Effector memory CD4-positive, alpha-beta T cell (primary cell): Measurements from ENCODE around the gene DBF4B.
"Not testable (repeated sequence)": the region's sequence is repeated elsewhere in the genome, so short reads cannot be mapped to it uniquely, and the experiment has no call there.

ENCODE experiments used
- DNase-seq, 3 donors: peaks; one replicate each; pipeline ENCODE4 v3.0.0-alpha.2; 2020
- H3K27ac ChIP-seq: 2 replicates; pipeline ENCODE4 v1.7.0; 2013; ENCODE audit warnings: mild to moderate bottlenecking, low read length, moderate library complexity; ENCODE audit not compliant: insufficient read depth, poor library complexity, severe bottlenecking
- H3K27me3 ChIP-seq: replicated peaks from 2 replicates; pipeline ENCODE4 v1.7.0; 2013; ENCODE audit warnings: mild to moderate bottlenecking, low read length; ENCODE audit not compliant: insufficient read depth, control insufficient read depth, poor library complexity, severe bottlenecking
- H3K36me3 ChIP-seq: 2 replicates; pipeline ENCODE4 v1.7.0; 2013; ENCODE audit warnings: mild to moderate bottlenecking, low read length, moderate library complexity; ENCODE audit not compliant: control insufficient read depth, insufficient read depth
- H3K4me1 ChIP-seq: 2 replicates; pipeline ENCODE4 v1.7.0; 2013; ENCODE audit warnings: low read length, mild to moderate bottlenecking; ENCODE audit not compliant: control insufficient read depth, insufficient read depth, poor library complexity, severe bottlenecking
- H3K4me3 ChIP-seq: 2 replicates; pipeline ENCODE4 v1.7.0; 2013; ENCODE audit warnings: low read length, low read depth, mild to moderate bottlenecking; ENCODE audit not compliant: insufficient read depth, poor library complexity, severe bottlenecking
- H3K9me3 ChIP-seq: 2 replicates; pipeline ENCODE4 v1.7.0; 2013; ENCODE audit warnings: mild to moderate bottlenecking, low read length, moderate library complexity; ENCODE audit not compliant: control insufficient read depth

Gene DBF4B

GRCh38 chr17:44722254-44722653 is 13.8 kb downstream of the DBF4B start:
- Histone ChIP-seq H3K27ac (no peak overlapping the region), H3K4me1 (no peaks in the 10 kb centered on the region), H3K9me3 (no peaks in the 10 kb centered on the region), H3K4me3 (no peak overlapping the region), H3K36me3 (peaks cover 4% of the 10 kb centered on the region), H3K27me3 (no peaks in the 10 kb centered on the region)
- no peak for DNase-seq

- H3K27me3 ChIP-seq, H3K27ac ChIP-seq, H3K9me3 ChIP-seq, H3K4me1 ChIP-seq, H3K4me3 ChIP-seq, H3K36me3 ChIP-seq, DNase-seq: not testable (repeated sequence)
Measured at GRCh38 chr17:44726121-44726520, 17.7 kb downstream of the DBF4B start.

- Histone ChIP-seq H3K27ac (no peak overlapping the region), H3K36me3 (peaks cover 5% of the 10 kb centered on the region)
Measured at GRCh38 chr17:44733753-44734152, 25.3 kb downstream of the DBF4B start.

GRCh38 chr17:44734272-44734671 is 25.8 kb downstream of the DBF4B start:
- peaks cover 5% of the 10 kb centered on the region for H3K36me3 ChIP-seq
- no peak overlapping the region for H3K27ac ChIP-seq
- DNase-seq = no peak
- H3K4me1 ChIP-seq = no peaks in the 10 kb centered on the region
- H3K27me3 ChIP-seq = no peaks in the 10 kb centered on the region
- no peak overlapping the region for H3K4me3 ChIP-seq
- no peaks in the 10 kb centered on the region for H3K9me3 ChIP-seq

More at GRCh38 chr17:44733753-44734152, 25.3 kb downstream of the DBF4B start:
- Histone ChIP-seq H3K27me3 (no peaks in the 10 kb centered on the region), H3K9me3 (no peaks in the 10 kb centered on the region), H3K4me3 (no peak overlapping the region), H3K4me1 (no peaks in the 10 kb centered on the region)
- no peak for DNase-seq

GRCh38 chr17:44736551-44737240 is 28.2 kb downstream of the DBF4B start:
- Histone ChIP-seq H3K4me3 (no peak overlapping the region), H3K27ac (no peak overlapping the region)

GRCh38 chr17:44738214-44738906 is 29.9 kb downstream of the DBF4B start:
- no peak for DNase-seq
- no peaks in the 10 kb centered on the region for H3K4me1 ChIP-seq

More at GRCh38 chr17:44736551-44737240, 28.2 kb downstream of the DBF4B start:
- no peak for DNase-seq
- H3K4me1 ChIP-seq = no peaks in the 10 kb centered on the region
- H3K36me3 ChIP-seq = no peaks in the 10 kb centered on the region
- no peaks in the 10 kb centered on the region for H3K27me3 ChIP-seq
- no peaks in the 10 kb centered on the region for H3K9me3 ChIP-seq

GRCh38 chr17:44741316-44741715 is 32.9 kb downstream of the DBF4B start:
- H3K4me1 ChIP-seq = no peaks in the 10 kb centered on the region
- no peaks in the 10 kb centered on the region for H3K36me3 ChIP-seq
- H3K27ac ChIP-seq = no peak overlapping the region
- H3K9me3 ChIP-seq = no peaks in the 10 kb centered on the region
- no peak for DNase-seq
- H3K4me3 ChIP-seq = no peak overlapping the region
- H3K27me3 ChIP-seq = no peaks in the 10 kb centered on the region

More at GRCh38 chr17:44738214-44738906, 29.9 kb downstream of the DBF4B start:
- H3K27me3 ChIP-seq = no peaks in the 10 kb centered on the region
- H3K4me3 ChIP-seq = no peak overlapping the region
- H3K36me3 ChIP-seq = no peaks in the 10 kb centered on the region
- no peak overlapping the region for H3K27ac ChIP-seq
- H3K9me3 ChIP-seq = no peaks in the 10 kb centered on the region

- Histone ChIP-seq H3K4me3 (no peak overlapping the region), H3K4me1 (no peaks in the 10 kb centered on the region), H3K9me3 (no peaks in the 10 kb centered on the region), H3K36me3 (no peaks in the 10 kb centered on the region), H3K27me3 (no peaks in the 10 kb centered on the region), H3K27ac (no peak overlapping the region)
- DNase-seq = no peak
Measured at GRCh38 chr17:44745301-44745700, 36.8 kb downstream of the DBF4B start.

- not testable (repeated sequence) for H3K36me3 ChIP-seq
Measured at GRCh38 chr17:44745738-44746137, 37.3 kb downstream of the DBF4B start.

GRCh38 chr17:44747566-44747965 is 39.1 kb downstream of the DBF4B start:
- Histone ChIP-seq H3K27ac (no peak overlapping the region), H3K9me3 (no peaks in the 10 kb centered on the region), H3K36me3 (no peaks in the 10 kb centered on the region), H3K27me3 (no peaks in the 10 kb centered on the region), H3K4me3 (no peak overlapping the region), H3K4me1 (no peaks in the 10 kb centered on the region)
- DNase-seq = no peak

More at GRCh38 chr17:44745738-44746137, 37.3 kb downstream of the DBF4B start:
- H3K27ac ChIP-seq, H3K27me3 ChIP-seq, H3K4me3 ChIP-seq, H3K4me1 ChIP-seq, DNase-seq, H3K9me3 ChIP-seq: not testable (repeated sequence)
